Measurements from ENCODE around the gene SLIT1.

The SLIT1 gene

GRCh38 chr10:97159646-97160305 is 26.0 kb downstream of the SLIT1 start:
- H2AFZ ChIP-seq = no peak overlapping the region
- no peaks in the 10 kb centered on the region for H3K4me1 ChIP-seq
- no peak overlapping the region for H3K4me2 ChIP-seq (ENCODE audit: low read length)
- no peak overlapping the region for H3K9ac ChIP-seq
- no peaks in the 10 kb centered on the region for H3K36me3 ChIP-seq (ENCODE audit: control insufficient read depth, insufficient read depth, low read length)
- H3K27me3 ChIP-seq (ENCODE audit: control insufficient read depth, insufficient read depth, low read length) = no peaks in the 10 kb centered on the region
- H3K27ac ChIP-seq = no peak overlapping the region
- no peaks in the 10 kb centered on the region for H3K9me3 ChIP-seq (ENCODE audit: control insufficient read depth, low read length)
- no peaks in the 10 kb centered on the region for H3K79me2 ChIP-seq
- H3K4me3 ChIP-seq (ENCODE audit: low read depth, low read length) = no peak overlapping the region
- no peak for TF ChIP-seq CTCF (IDR thresholded peaks at IDR 0.05)

DNA sequence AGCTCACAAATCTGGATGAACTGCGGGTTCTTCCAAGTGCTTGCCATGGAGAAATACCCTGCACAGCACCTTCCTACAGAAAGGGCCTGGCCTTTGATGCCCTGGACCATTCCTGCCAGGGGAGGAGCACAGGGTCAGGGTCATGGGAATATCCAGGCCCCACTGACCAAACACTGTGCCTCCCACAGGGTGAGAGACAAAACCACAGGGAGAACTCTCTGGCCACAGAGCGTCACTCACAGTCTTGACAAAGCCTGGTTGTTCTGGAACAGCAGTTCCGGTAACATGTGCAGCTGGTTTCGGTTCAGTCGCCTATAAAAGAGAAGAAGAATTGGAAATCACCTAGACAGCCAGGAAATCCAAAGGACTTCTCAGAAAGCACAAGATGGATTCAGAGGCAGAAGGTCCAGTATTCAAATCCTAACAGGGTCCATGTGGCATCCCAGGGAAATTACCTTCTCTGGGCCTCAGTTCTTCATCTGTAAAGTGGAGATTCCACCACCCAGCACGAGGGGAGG is 28.1 kb downstream of the SLIT1 start:
- H3K9ac ChIP-seq = no peak overlapping the region
- H3K27me3 ChIP-seq (ENCODE audit: control insufficient read depth, insufficient read depth, low read length) = no peaks in the 10 kb centered on the region
- no peak overlapping the region for H3K4me3 ChIP-seq (ENCODE audit: low read depth, low read length)
- TF ChIP-seq CTCF (IDR thresholded peaks at IDR 0.05) = no peak
- no peak overlapping the region for H2AFZ ChIP-seq
- no peaks in the 10 kb centered on the region for H3K4me1 ChIP-seq
- no peaks in the 10 kb centered on the region for H3K36me3 ChIP-seq (ENCODE audit: control insufficient read depth, insufficient read depth, low read length)
- H3K79me2 ChIP-seq = no peaks in the 10 kb centered on the region
- H3K4me2 ChIP-seq (ENCODE audit: low read length) = no peak overlapping the region
- no peaks in the 10 kb centered on the region for H3K9me3 ChIP-seq (ENCODE audit: control insufficient read depth, low read length)
- H3K27ac ChIP-seq = no peak overlapping the region

- H3K36me3 ChIP-seq (ENCODE audit: control insufficient read depth, insufficient read depth, low read length) = no peaks in the 10 kb centered on the region
- no peak for TF ChIP-seq CTCF (IDR thresholded peaks at IDR 0.05)
- no peak overlapping the region for H3K4me3 ChIP-seq (ENCODE audit: low read depth, low read length)
- no peak overlapping the region for H3K9ac ChIP-seq
- H3K4me2 ChIP-seq (ENCODE audit: low read length) = no peak overlapping the region
- H3K27ac ChIP-seq = no peak overlapping the region
- H3K79me2 ChIP-seq = no peaks in the 10 kb centered on the region
- H3K4me1 ChIP-seq = peaks cover 20% of the 10 kb centered on the region
- H3K9me3 ChIP-seq (ENCODE audit: control insufficient read depth, low read length) = no peaks in the 10 kb centered on the region
- H3K27me3 ChIP-seq (ENCODE audit: control insufficient read depth, insufficient read depth, low read length) = no peaks in the 10 kb centered on the region
- no peak overlapping the region for H2AFZ ChIP-seq
Measured at GRCh38 chr10:97154781-97155180, 31.0 kb downstream of the SLIT1 start.

- Histone ChIP-seq H3K4me2 (ENCODE audit: low read length) (no peak overlapping the region), H2AFZ (no peak overlapping the region), H3K36me3 (ENCODE audit: control insufficient read depth, insufficient read depth, low read length) (no peaks in the 10 kb centered on the region), H3K9me3 (ENCODE audit: control insufficient read depth, low read length) (no peaks in the 10 kb centered on the region), H3K27me3 (ENCODE audit: control insufficient read depth, insufficient read depth, low read length) (no peaks in the 10 kb centered on the region), H3K4me3 (ENCODE audit: low read depth, low read length) (no peak overlapping the region), H3K9ac (no peak overlapping the region), H3K4me1 (peaks cover 20% of the 10 kb centered on the region), H3K27ac (no peak overlapping the region), H3K79me2 (no peaks in the 10 kb centered on the region)
- TF ChIP-seq CTCF (IDR thresholded peaks at IDR 0.05) = no peak
Measured at GRCh38 chr10:97154162-97154561, 31.6 kb downstream of the SLIT1 start.

DNA sequence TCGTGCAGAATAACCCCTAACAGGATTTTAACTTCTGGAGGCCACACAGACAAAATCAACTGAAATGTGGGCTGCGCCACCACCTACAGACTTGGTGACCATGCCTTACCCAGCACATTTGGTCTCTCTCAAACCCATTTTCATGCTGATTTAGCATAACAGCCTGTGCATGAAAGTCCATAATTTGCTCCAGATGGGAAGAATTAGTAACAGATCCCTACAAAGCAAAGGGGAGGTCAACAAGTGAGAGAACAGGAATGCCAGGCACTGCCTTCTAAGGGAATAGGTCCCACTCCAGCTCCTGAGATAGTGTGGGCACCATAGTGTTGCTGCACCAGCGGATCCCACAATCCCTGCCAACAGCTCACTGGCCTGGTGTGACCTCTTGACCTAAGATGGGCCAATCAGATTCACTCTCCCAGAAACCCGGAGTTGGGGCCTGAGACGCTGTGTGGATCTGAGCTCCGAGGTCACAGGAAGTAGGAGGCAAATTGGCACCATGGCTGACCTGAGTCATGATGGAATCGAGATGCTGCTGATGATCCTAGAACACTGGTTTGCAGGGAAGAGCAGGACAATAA is 32.4 kb downstream of the SLIT1 start:
- Histone ChIP-seq H3K9ac (no peak overlapping the region), H3K79me2 (no peaks in the 10 kb centered on the region), H3K27me3 (ENCODE audit: control insufficient read depth, insufficient read depth, low read length) (no peaks in the 10 kb centered on the region), H3K9me3 (ENCODE audit: control insufficient read depth, low read length) (no peaks in the 10 kb centered on the region), H3K4me1 (peaks cover 20% of the 10 kb centered on the region), H3K4me2 (ENCODE audit: low read length) (no peak overlapping the region), H3K36me3 (ENCODE audit: control insufficient read depth, insufficient read depth, low read length) (no peaks in the 10 kb centered on the region), H2AFZ (no peak overlapping the region), H3K27ac (no peak overlapping the region), H3K4me3 (ENCODE audit: low read depth, low read length) (no peak overlapping the region)
- TF ChIP-seq CTCF (IDR thresholded peaks at IDR 0.05) = no peak
